WTC11 (cell line): ENCODE measurements around the gene PRPF6. TPM values are rescaled to one million over a fixed set of nuclear protein-coding genes. Genes with fewer than 3 reads are reported as not detected.
A peak's percentile ranks its signal among the peaks of the same experiment; 100 is the strongest.

ENCODE experiments used
- ATAC-seq: fragments of 200-7000 bp; cut with Tn5 transposase; 2 replicates; pipeline ENCODE4 v1.10.0; 2021; ENCODE audit warnings: mild to moderate bottlenecking, moderate library complexity
- CTCF ChIA-PET: fragments of 300-600 bp; sonication (Branson Sonifier 250); formaldehyde crosslinking; loops from one replicate; lab custom pipeline; 2021; ENCODE audit warnings: antibody characterized with exemption; lab: Charles Lee
- POLR2A ChIA-PET: fragments of 350-600 bp; sonication (Branson Sonifier 250); formaldehyde crosslinking; loops from one replicate; lab custom pipeline; 2021; ENCODE audit warnings: antibody characterized with exemption; lab: Charles Lee
- DNase-seq: peaks from one replicate; pipeline ENCODE4 v3.0.0; 2021; ENCODE audit warnings: low spot score
- H3K27ac Mint-ChIP-seq: 2 replicates; pipeline ENCODE4 v1.8.0; 2021; ENCODE audit warnings: mixed read lengths
- H3K27me3 Mint-ChIP-seq: 2 replicates; pipeline ENCODE4 v1.8.0; 2021; ENCODE audit warnings: low read depth, mild to moderate bottlenecking, moderate library complexity, mixed read lengths
- H3K36me3 Mint-ChIP-seq: 2 replicates; pipeline ENCODE4 v1.8.0; 2021; ENCODE audit warnings: mixed read lengths
- H3K4me1 Mint-ChIP-seq: 2 replicates; pipeline ENCODE4 v1.8.0; 2022; ENCODE audit warnings: mixed read lengths
- H3K4me3 Mint-ChIP-seq: 2 replicates; pipeline ENCODE4 v1.8.0; 2021; ENCODE audit warnings: mild to moderate bottlenecking, moderate library complexity, mixed read lengths
- H3K9me3 Mint-ChIP-seq: 2 replicates; pipeline ENCODE4 v1.8.0; 2021; ENCODE audit warnings: mixed read lengths
- AR ChIP-seq: fragments of 250-450 bp; sonication (Bioruptor Pico); IDR thresholded peaks from 2 replicates; pipeline ENCODE4 v1.9.0; 2021; ENCODE audit warnings: mild to moderate bottlenecking
- CTCF ChIP-seq: fragments of 200-600 bp; IDR thresholded peaks from 2 replicates; pipeline ENCODE4 v1.8.0; 2022; ENCODE audit warnings: antibody characterized with exemption
- E2F5 ChIP-seq: sonication (generic); formaldehyde crosslinking; IDR thresholded peaks from 2 replicates; pipeline ENCODE4 v1.8.1; 2022; ENCODE audit warnings: mild to moderate bottlenecking, moderate library complexity, missing genetic modification reagents
- ESRRA ChIP-seq: sonication (generic); formaldehyde crosslinking; IDR thresholded peaks from 2 replicates; pipeline ENCODE4 v1.8.1; 2022; ENCODE audit warnings: mild to moderate bottlenecking, missing genetic modification reagents, borderline replicate concordance
- FOXJ3 ChIP-seq: sonication (generic); formaldehyde crosslinking; IDR thresholded peaks from 2 replicates; pipeline ENCODE4 v1.9.0; 2021; ENCODE audit warnings: missing genetic modification reagents, mild to moderate bottlenecking, borderline replicate concordance
- FOXP4 ChIP-seq: sonication (generic); formaldehyde crosslinking; IDR thresholded peaks from 2 replicates; pipeline ENCODE4 v1.8.0; 2022; ENCODE audit warnings: mild to moderate bottlenecking, missing genetic modification reagents
- MXD4 ChIP-seq: fragments of 250-450 bp; sonication (Bioruptor Pico); IDR thresholded peaks from 2 replicates; pipeline ENCODE4 v1.8.0; 2021; ENCODE audit warnings: mild to moderate bottlenecking, moderate library complexity, borderline replicate concordance
- RORB ChIP-seq: fragments of 250-450 bp; sonication (Bioruptor Pico); IDR thresholded peaks from 2 replicates; pipeline ENCODE4 v1.9.0; 2021; ENCODE audit warnings: mild to moderate bottlenecking
- SMAD3 ChIP-seq: sonication (generic); formaldehyde crosslinking; IDR thresholded peaks from 2 replicates; pipeline ENCODE4 v1.8.0; 2022; ENCODE audit warnings: missing genetic modification reagents, mild to moderate bottlenecking, borderline replicate concordance
- SP1 ChIP-seq: sonication (generic); formaldehyde crosslinking; conservative IDR thresholded peaks from 2 replicates; pipeline ENCODE4 v1.8.1; 2022; ENCODE audit warnings: missing genetic modification reagents
- USF1 ChIP-seq: sonication (generic); formaldehyde crosslinking; IDR thresholded peaks from 2 replicates; pipeline ENCODE4 v1.8.0; 2022; ENCODE audit warnings: mild to moderate bottlenecking, missing genetic modification reagents
- ZBTB43 ChIP-seq: sonication (generic); formaldehyde crosslinking; IDR thresholded peaks from 2 replicates; pipeline ENCODE4 v1.8.1; 2023; ENCODE audit warnings: mild to moderate bottlenecking, missing genetic modification reagents
- ZMAT4 ChIP-seq: fragments of 250-450 bp; sonication (Bioruptor Pico); IDR thresholded peaks from 2 replicates; pipeline ENCODE4 v1.9.0; 2021; ENCODE audit warnings: mild to moderate bottlenecking
- ZNF121 ChIP-seq: sonication (generic); formaldehyde crosslinking; IDR thresholded peaks from 2 replicates; pipeline ENCODE4 v1.8.0; 2023; ENCODE audit warnings: missing genetic modification reagents
- ZNF263 ChIP-seq: sonication (generic); formaldehyde crosslinking; IDR thresholded peaks from 2 replicates; pipeline ENCODE4 v1.8.1; 2022; ENCODE audit warnings: low read depth, mild to moderate bottlenecking, moderate library complexity, missing genetic modification reagents
- ZNF281 ChIP-seq: sonication (generic); formaldehyde crosslinking; IDR thresholded peaks from 2 replicates; pipeline ENCODE4 v1.8.0; 2023; ENCODE audit warnings: mild to moderate bottlenecking, missing genetic modification reagents
- total RNA-seq: library from RNA; stranded (reverse); gene quantifications from 3 replicates; pipeline ENCODE4 v1.2.3, GENCODE V29; 2021

The PRPF6 gene
- total RNA-seq, 1 experiment from 2014 or later, result 79.4 TPM

- ATAC-seq, result peak; percentile 70
- H3K4me1 Mint-ChIP-seq, result 0 out of 2 replicates have a peak, but pooled peaks cover 2% of the 10 kb centered on the region
- H3K4me3 Mint-ChIP-seq, result no peak overlapping the region
- TF ChIP-seq ZBTB43, result no peak
- peak; percentile 75 for TF ChIP-seq ZNF121 (CRISPR knock-in tag)
- no peak for TF ChIP-seq AR (CRISPR knock-in tag)
- TF ChIP-seq CTCF, result peak; percentile 38; the same call in 1 of the 2 replicates
- no peak for TF ChIP-seq USF1 (CRISPR knock-in tag)
- no peak for TF ChIP-seq FOXP4
- TF ChIP-seq ESRRA (CRISPR knock-in tag), result no peak
- TF ChIP-seq, all 79 proteins: peak for 2
- DNase-seq, result peak; percentile 70
- POLR2A ChIA-PET, result interaction anchor here (1.2 kb wide), 1 partner anchor 69 kb away, joined by 3 read pairs; the partner anchor contains the start of gene TPD52L2
- CTCF ChIA-PET, result interaction anchor here (0.6 to 2.6 kb wide), 22 partner anchors 8 to 293 kb away, joined by 3 to 21 read pairs (median 4); partner anchors contain the start of genes ARFRP1, PRPF6, SAMD10 and TPD52L2
- peaks cover 27% of the 10 kb centered on the region for H3K36me3 Mint-ChIP-seq
- H3K27me3 Mint-ChIP-seq, result no peaks in the 10 kb centered on the region
- H3K27ac Mint-ChIP-seq, result peak overlapping the region; percentile 70; the same call in 1 of the 2 replicates
- no peaks in the 10 kb centered on the region for H3K9me3 Mint-ChIP-seq
Measured at GRCh38 chr20:63934271-63935068, 46.5 kb upstream of the PRPF6 start.

GRCh38 chr20:63935447-63935846 is 45.5 kb upstream of the PRPF6 start:
- ChIA-PET POLR2A (interaction anchor here (0.5 kb wide), 1 partner anchor 10 kb away, joined by 4 read pairs; no protein-coding TSS in a partner anchor), CTCF (interaction anchor here (1.1 to 4.2 kb wide), 6 partner anchors 20 to 185 kb away, joined by 4 to 21 read pairs (median 8); partner anchors contain the start of gene TPD52L2)
- H3K4me3 Mint-ChIP-seq, result no peak overlapping the region
- DNase-seq, result no peak
- no peak for ATAC-seq
- H3K36me3 Mint-ChIP-seq, result peaks cover 19% of the 10 kb centered on the region
- no peak overlapping the region for H3K27ac Mint-ChIP-seq
- no peaks in the 10 kb centered on the region for H3K9me3 Mint-ChIP-seq
- 0 out of 2 replicates have a peak, but pooled peaks cover 2% of the 10 kb centered on the region for H3K4me1 Mint-ChIP-seq
- no peaks in the 10 kb centered on the region for H3K27me3 Mint-ChIP-seq
- no peak for TF ChIP-seq ZMAT4
- no peak for TF ChIP-seq MXD4 (CRISPR knock-in tag)
- no peak for TF ChIP-seq ZNF281 (CRISPR knock-in tag)
- TF ChIP-seq SP1, result no peak
- no peak for TF ChIP-seq ZBTB43
- TF ChIP-seq FOXJ3, result no peak
- no peak for TF ChIP-seq E2F5 (CRISPR knock-in tag)
- no peak for TF ChIP-seq SMAD3 (CRISPR knock-in tag)
- TF ChIP-seq USF1 (CRISPR knock-in tag), result no peak
- TF ChIP-seq RORB (CRISPR knock-in tag), result no peak
- TF ChIP-seq ZNF263, result no peak
